Spleen (tissue), 11 donors: ENCODE data around the gene RAD51B. TPM values are rescaled to one million over a fixed set of nuclear protein-coding genes. Genes with fewer than 3 reads are reported as not detected.
A peak's percentile ranks its signal among the peaks of the same experiment; 100 is the strongest.

Experiments used
- DNase-seq: peaks from one replicate; pipeline ENCODE4 v3.0.0-alpha.2; 2020
- H3K27ac ChIP-seq, 8 donors: fragments of 200-600 bp; sonication (generic) in 7 of 8; 1 replicate in 4 of 8; 2 replicates in 4 of 8; pipeline versions ENCODE4 v1.5.0 to v1.8.0; 2016 to 2021; ENCODE audit warnings: inconsistent platforms in 4 of 8, mild to moderate bottlenecking in 4 of 8, moderate library complexity in 1 of 8
- H3K27me3 ChIP-seq, 7 donors: fragments of 200-600 bp; sonication (generic) in 6 of 7; replicated peaks in 1 of 7; 1 replicate in 4 of 7; 2 replicates in 3 of 7; pipeline versions ENCODE4 v1.5.0 to v1.8.0; 2016 to 2021; ENCODE audit warnings: inconsistent platforms in 3 of 7, mild to moderate bottlenecking in 1 of 7
- H3K36me3 ChIP-seq, 6 donors: fragments of 200-600 bp; sonication (generic) in 5 of 6; 1 replicate in 4 of 6; 2 replicates in 2 of 6; pipeline versions ENCODE4 v1.5.0 to v1.8.0; 2016 to 2021; ENCODE audit warnings: inconsistent platforms in 2 of 6
- H3K4me1 ChIP-seq, 6 donors: fragments of 200-600 bp; sonication (generic) in 5 of 6; 1 replicate in 3 of 6; 2 replicates in 3 of 6; pipeline versions ENCODE4 v1.5.0 to v1.8.0; 2016 to 2021; ENCODE audit warnings: inconsistent platforms in 3 of 6
- H3K4me3 ChIP-seq, 8 donors: fragments of 200-600 bp; sonication (generic) in 7 of 8; 1 replicate in 4 of 8; 2 replicates in 4 of 8; pipeline versions ENCODE4 v1.5.0 to v1.8.0; 2016 to 2021; ENCODE audit warnings: inconsistent platforms in 4 of 8, mild to moderate bottlenecking in 4 of 8, moderate library complexity in 2 of 8
- H3K9me3 ChIP-seq, 8 donors: fragments of 200-600 bp; sonication (generic) in 7 of 8; 1 replicate in 4 of 8; 2 replicates in 4 of 8; pipeline versions ENCODE4 v1.5.0 to v1.8.0; 2016 to 2021; ENCODE audit warnings: inconsistent platforms in 4 of 8
- POLR2A ChIP-seq, 3 donors: fragments of 450-650 bp; IDR thresholded peaks; one replicate each; pipeline ENCODE4 v1.5.1; 2017; ENCODE audit warnings: antibody characterized with exemption in 3 of 3, mild to moderate bottlenecking in 1 of 3
- POLR2AphosphoS5 ChIP-seq, 3 donors: sonication (generic); formaldehyde crosslinking; IDR thresholded peaks; one replicate each; pipeline ENCODE4 v1.5.1; 2017; ENCODE audit warnings: antibody characterized with exemption in 3 of 3
- whole genome bisulfite sequencing, 5 donors: extraction: QIAGEN DNeasy Blood & Tissue Kit in 3 of 5; methylation state at CpG; one replicate each; pipeline versions ENCODE4 v1.1.5 to v1.1.7; 2013 to 2018; 5-methylcytosine and 5-hydroxymethylcytosine counted together
- intact Hi-C: fragments of 100-400 bp; cut with DNase I; formaldehyde crosslinking; loops from one replicate; pipeline ENCODE4 v1.15.0; 2023; ENCODE audit warnings: low total_unique reads
- polyA plus RNA-seq, 3 donors: library from polyadenylated mRNA; stranded (reverse); fragments of 200-250 nt; gene quantifications; one replicate each; pipeline ENCODE4 v1.2.1, GENCODE V29; 2013
- total RNA-seq, 7 donors: library from RNA; depleted of rRNA in 3 of 7; stranded (reverse); fragments of >200 nt in 3 of 7; fragmentation: NEBNext Ultra II Directional in 4 of 7; extraction: Animal tissue kit (Norgen Biotek cat#: 25700) in 4 of 7; gene quantifications; one replicate each; pipeline versions ENCODE4 v1.1.0 to v1.2.1, GENCODE V29; 2016 to 2021
- TF ChIP-seq, protein P1 (sequence below), 11 experiments: fragments of 200-600 bp in 7 of 11; fragments of 450-650 bp in 4 of 11; sonication (generic) in 4 of 11; IDR thresholded peaks in 8 of 11; conservative IDR thresholded peaks in 3 of 11; 1 replicate in 7 of 11; 2 replicates in 4 of 11; pipeline versions ENCODE4 v1.4.0 to v1.8.0; 2016 to 2021; ENCODE audit warnings: antibody characterized with exemption in 11 of 11, inconsistent platforms in 4 of 11, mild to moderate bottlenecking in 1 of 11
- donor health status: healthy with polysubstance abuse.
- donor health status: DM: no; HTN: no; CAD: no; lungs with moderate emphysema.
- donor health status: DM: no; HTN: no; CAD: no.
- donor health status: Bipolar disorder and iron deficiency.
- donor health status: healthy.
- donor health status: DM: no; HTN: no; CAD: no.
- donor health status: DM: yes; HTN: yes; CAD: no.

The RAD51B gene
- total and polyA plus RNA-seq, 10 donors: 4.2 to 43.7 (median 29.8) TPM

GRCh38 chr14:68539789-68540188 lies 720.2 kb downstream of the RAD51B start:
- no peak overlapping the region for H3K4me3 ChIP-seq
- no peak for DNase-seq
- WGBS, 5 donors: 75 to 98% (median 90%) methylated on average over 3 of the region's 3 CpGs
- peak overlapping the region in 5 of 8 donors; percentile 9 to 54 (median 34) for H3K27ac ChIP-seq
- H3K4me1 ChIP-seq: peaks cover 0 to 15% (median 5%) of the 10 kb centered on the region in 6 donors
- no peaks in the 10 kb centered on the region for H3K9me3 ChIP-seq
- H3K27me3 ChIP-seq: no peaks in the 10 kb centered on the region
- intact Hi-C loops: no loop called here
- no peak for TF ChIP-seq POLR2AphosphoS5 (IDR thresholded peaks at IDR 0.05)
- no peak for TF ChIP-seq POLR2A (IDR thresholded peaks at IDR 0.05)
- TF ChIP-seq, protein P1, sequence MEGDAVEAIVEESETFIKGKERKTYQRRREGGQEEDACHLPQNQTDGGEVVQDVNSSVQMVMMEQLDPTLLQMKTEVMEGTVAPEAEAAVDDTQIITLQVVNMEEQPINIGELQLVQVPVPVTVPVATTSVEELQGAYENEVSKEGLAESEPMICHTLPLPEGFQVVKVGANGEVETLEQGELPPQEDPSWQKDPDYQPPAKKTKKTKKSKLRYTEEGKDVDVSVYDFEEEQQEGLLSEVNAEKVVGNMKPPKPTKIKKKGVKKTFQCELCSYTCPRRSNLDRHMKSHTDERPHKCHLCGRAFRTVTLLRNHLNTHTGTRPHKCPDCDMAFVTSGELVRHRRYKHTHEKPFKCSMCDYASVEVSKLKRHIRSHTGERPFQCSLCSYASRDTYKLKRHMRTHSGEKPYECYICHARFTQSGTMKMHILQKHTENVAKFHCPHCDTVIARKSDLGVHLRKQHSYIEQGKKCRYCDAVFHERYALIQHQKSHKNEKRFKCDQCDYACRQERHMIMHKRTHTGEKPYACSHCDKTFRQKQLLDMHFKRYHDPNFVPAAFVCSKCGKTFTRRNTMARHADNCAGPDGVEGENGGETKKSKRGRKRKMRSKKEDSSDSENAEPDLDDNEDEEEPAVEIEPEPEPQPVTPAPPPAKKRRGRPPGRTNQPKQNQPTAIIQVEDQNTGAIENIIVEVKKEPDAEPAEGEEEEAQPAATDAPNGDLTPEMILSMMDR (IDR thresholded peaks at IDR 0.05 in 8 of 11, conservative IDR thresholded peaks at IDR 0.05 in 3 of 11): no peak
- H3K36me3 ChIP-seq: no peaks in the 10 kb centered on the region

GRCh38 chr14:68541178-68541896 lies 721.8 kb downstream of the RAD51B start:
- intact Hi-C loops: no loop called here
- no peak overlapping the region for H3K4me3 ChIP-seq
- H3K36me3 ChIP-seq: no peaks in the 10 kb centered on the region
- H3K27ac ChIP-seq: peak overlapping the region in 3 of 8 donors; percentile 7 to 22 (median 22)
- H3K9me3 ChIP-seq: no peaks in the 10 kb centered on the region
- WGBS, 5 donors: 86 to 90% (median 89%) methylated on average over 3 to 4 of the region's 4 CpGs
- no peak for TF ChIP-seq POLR2AphosphoS5 (IDR thresholded peaks at IDR 0.05)
- TF ChIP-seq POLR2A (IDR thresholded peaks at IDR 0.05): no peak
- TF ChIP-seq, protein P1 (IDR thresholded peaks at IDR 0.05 in 8 of 11, conservative IDR thresholded peaks at IDR 0.05 in 3 of 11): no peak
- H3K4me1 ChIP-seq: peaks cover 0 to 15% (median 5%) of the 10 kb centered on the region in 6 donors
- H3K27me3 ChIP-seq: no peaks in the 10 kb centered on the region
- no peak for DNase-seq

DNA sequence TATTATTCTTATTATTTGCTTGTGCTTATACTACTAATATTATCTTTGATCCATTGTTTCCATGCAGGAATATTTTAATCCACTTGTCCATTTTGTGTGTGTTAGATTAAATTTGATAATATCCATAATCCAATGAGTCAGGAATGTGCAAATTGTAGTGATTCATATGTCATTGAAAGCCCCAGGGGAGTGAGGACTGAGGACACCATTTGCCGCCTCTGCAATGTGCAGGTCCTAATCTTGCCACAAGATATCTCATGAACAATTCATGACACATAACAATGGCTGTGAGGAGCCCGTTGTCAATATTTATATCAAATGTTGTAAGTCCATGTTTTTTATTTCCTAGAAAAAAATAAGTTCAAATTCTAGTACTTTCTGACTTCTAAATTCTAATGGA lies 722.8 kb downstream of the RAD51B start:
- no peak for TF ChIP-seq POLR2A (IDR thresholded peaks at IDR 0.05)
- TF ChIP-seq, protein P1 (IDR thresholded peaks at IDR 0.05 in 8 of 11, conservative IDR thresholded peaks at IDR 0.05 in 3 of 11): no peak
- TF ChIP-seq POLR2AphosphoS5 (IDR thresholded peaks at IDR 0.05): no peak
- Histone ChIP-seq H3K36me3 (no peaks in the 10 kb centered on the region), H3K27me3 (no peaks in the 10 kb centered on the region), H3K4me1 (peaks cover 0 to 21% (median 5%) of the 10 kb centered on the region in 6 donors), H3K27ac (no peak overlapping the region), H3K9me3 (no peaks in the 10 kb centered on the region), H3K4me3 (no peak overlapping the region)
- 89 to 100% (median 95%) methylated on average over 2 of the region's 2 CpGs for WGBS, 5 donors
- intact Hi-C loops: no loop called here
- DNase-seq: no peak

- WGBS, 5 donors: 48 to 64% (median 54%) methylated on average over 3 of the region's 3 CpGs
- H3K4me3 ChIP-seq: no peak overlapping the region
- peak overlapping the region in 6 of 8 donors; percentile 1 to 75 (median 49) for H3K27ac ChIP-seq
- no peak for DNase-seq
- H3K27me3 ChIP-seq: no peaks in the 10 kb centered on the region
- intact Hi-C loops: no loop called here
- H3K4me1 ChIP-seq: peaks cover 0 to 30% (median 7%) of the 10 kb centered on the region in 6 donors
- no peak for TF ChIP-seq POLR2A (IDR thresholded peaks at IDR 0.05)
- TF ChIP-seq, protein P1 (IDR thresholded peaks at IDR 0.05 in 8 of 11, conservative IDR thresholded peaks at IDR 0.05 in 3 of 11): no peak
- H3K36me3 ChIP-seq: no peaks in the 10 kb centered on the region
- no peaks in the 10 kb centered on the region for H3K9me3 ChIP-seq
Measured at GRCh38 chr14:68543516-68543915, 723.9 kb downstream of the RAD51B start.
